B cell (primary cell): ENCODE measurements around the gene MAB21L3. TPM values are rescaled to one million over a fixed set of nuclear protein-coding genes. Genes with fewer than 3 reads are reported as not detected.

Experiments
- ATAC-seq: fragments of 200-7000 bp; cut with Tn5 transposase; one replicate; pipeline ENCODE4 v1.10.0; 2021; ENCODE audit warnings: low read depth, mild to moderate bottlenecking, moderate number of reproducible peaks, moderate library complexity
- CTCF ChIA-PET: fragments of 350-600 bp; sonication (Branson Sonifier 250); formaldehyde crosslinking; loops from one replicate; lab custom pipeline; 2021; ENCODE audit warnings: antibody characterized with exemption, inconsistent platforms; lab: Charles Lee
- POLR2A ChIA-PET: fragments of 350-600 bp; sonication (Branson Sonifier 250); formaldehyde crosslinking; loops from one replicate; lab custom pipeline; 2021; ENCODE audit warnings: antibody characterized with exemption; lab: Charles Lee
- DNase-seq: peaks from one replicate; pipeline ENCODE4 v3.0.0; 2013
- H2AFZ ChIP-seq: 2 replicates; pipeline ENCODE4 v1.6.1; 2012; ENCODE audit warnings: mild to moderate bottlenecking, low read depth, low read length; ENCODE audit not compliant: insufficient read depth, poor library complexity, severe bottlenecking
- H3K27ac ChIP-seq, 2 donors: 1 replicate in 1 of 2; 2 replicates in 1 of 2; pipeline ENCODE4 v1.5.1; 2012 to 2013; ENCODE audit warnings: low read length in 2 of 2, mild to moderate bottlenecking in 2 of 2, moderate library complexity in 1 of 2
- H3K27me3 ChIP-seq, 4 experiments: fragments of 200-600 bp in 1 of 4; sonication (generic) in 1 of 4; replicated peaks in 1 of 4; 1 replicate in 2 of 4; 2 replicates in 2 of 4; pipeline versions ENCODE4 v1.6.1 to v1.7.0; 2013 to 2016; ENCODE audit warnings: low read length in 3 of 4, mild to moderate bottlenecking in 2 of 4, mixed read lengths in 1 of 4, moderate library complexity in 1 of 4; ENCODE audit not compliant: insufficient read depth in 4 of 4, control insufficient read depth in 3 of 4; ENCODE audit errors: control extremely low read depth in 1 of 4
- H3K36me3 ChIP-seq, 2 experiments: replicated peaks in 1 of 2; 1 replicate in 1 of 2; 2 replicates in 1 of 2; pipeline versions ENCODE4 v1.6.1 to v1.7.1; 2013; ENCODE audit warnings: low read length in 1 of 2; ENCODE audit not compliant: insufficient read depth in 2 of 2, control insufficient read depth in 1 of 2; ENCODE audit errors: control extremely low read depth in 1 of 2, extremely low read depth in 1 of 2
- H3K4me1 ChIP-seq, 2 donors: fragments of 200-600 bp in 1 of 2; sonication (generic) in 1 of 2; 1 replicate in 1 of 2; 2 replicates in 1 of 2; pipeline versions ENCODE4 v1.5.1 to v1.6.1; 2013 to 2017; ENCODE audit warnings: low read length in 2 of 2; ENCODE audit not compliant: control insufficient read depth in 2 of 2, insufficient read depth in 2 of 2
- H3K4me2 ChIP-seq: replicated peaks from 2 replicates; pipeline ENCODE3; 2012; ENCODE audit warnings: mild to moderate bottlenecking, low read depth, low read length; ENCODE audit not compliant: poor library complexity, severe bottlenecking
- H3K4me3 ChIP-seq, 5 experiments: fragments of 200-600 bp in 1 of 5; sonication (generic) in 1 of 5; 1 replicate in 3 of 5; 2 replicates in 2 of 5; pipeline versions ENCODE4 v1.5.1 to v1.7.0; 2011 to 2016; ENCODE audit warnings: low read length in 4 of 5, mild to moderate bottlenecking in 4 of 5, low read depth in 2 of 5, control low read depth in 1 of 5, moderate library complexity in 1 of 5; ENCODE audit not compliant: insufficient read depth in 1 of 5; ENCODE audit errors: control extremely low read depth in 1 of 5, extremely low read depth in 1 of 5
- H3K79me2 ChIP-seq: fragments of 200-600 bp; sonication (generic); one replicate; pipeline ENCODE4 v1.6.0; 2016; ENCODE audit warnings: low read length; ENCODE audit not compliant: control insufficient read depth, insufficient read depth
- H3K9ac ChIP-seq: fragments of 200-600 bp; sonication (generic); 2 replicates; pipeline ENCODE4 v1.6.1; 2017; ENCODE audit warnings: mild to moderate bottlenecking, low read length, moderate library complexity
- H3K9me3 ChIP-seq, 3 donors: one replicate each; pipeline versions ENCODE4 v1.6.1 to v1.7.1; 2013; ENCODE audit warnings: low read length in 2 of 3; ENCODE audit not compliant: control insufficient read depth in 2 of 3, insufficient read depth in 1 of 3; ENCODE audit errors: control extremely low read depth in 1 of 3
- H4K20me1 ChIP-seq: 2 replicates; pipeline ENCODE4 v1.6.0; 2012; ENCODE audit warnings: mild to moderate bottlenecking, low read length; ENCODE audit not compliant: insufficient read depth, control insufficient read depth, poor library complexity, severe bottlenecking
- H3K27ac Mint-ChIP-seq: one replicate; pipeline ENCODE4 v1.8.0; 2021; ENCODE audit warnings: mixed read lengths
- H3K27me3 Mint-ChIP-seq: one replicate; pipeline ENCODE4 v1.8.0; 2021; ENCODE audit warnings: mixed read lengths
- H3K4me1 Mint-ChIP-seq: one replicate; pipeline ENCODE4 v1.8.0; 2021; ENCODE audit warnings: mixed read lengths
- H3K4me3 Mint-ChIP-seq: one replicate; pipeline ENCODE4 v1.8.0; 2021; ENCODE audit warnings: mixed read lengths
- H3K9me3 Mint-ChIP-seq: one replicate; pipeline ENCODE4 v1.8.0; 2022; ENCODE audit warnings: mixed read lengths; ENCODE audit not compliant: insufficient read depth
- EZH2 ChIP-seq: IDR thresholded peaks from 2 replicates; pipeline ENCODE4 v1.6.1; 2012; ENCODE audit warnings: borderline replicate concordance, low read depth, mild to moderate bottlenecking, moderate library complexity, low read length; ENCODE audit not compliant: insufficient read depth, poor library complexity, severe bottlenecking
- WGBS: methylation state at CpG from one replicate; pipeline ENCODE4 v1.1.5; 2013; ENCODE audit warnings: missing lambda C conversion rate; ENCODE audit not compliant: insufficient coverage; 5-methylcytosine and 5-hydroxymethylcytosine counted together
- intact Hi-C: fragments of 100-400 bp; cut with micrococcal nuclease; formaldehyde crosslinking; loops from one replicate; pipeline ENCODE4 v1.10.0; 2022
- polyA plus RNA-seq: library from polyadenylated mRNA; depleted of rRNA; stranded (reverse); fragments of >200 nt; gene quantifications from 2 replicates; pipeline ENCODE4 v1.2.3, GENCODE V29; 2012
- total RNA-seq, 2 donors: library from RNA; stranded (reverse); fragments of 120-200 nt in 1 of 2; gene quantifications; 1 replicate in 1 of 2; 2 replicates in 1 of 2; pipeline versions ENCODE4 v1.2.3 to v1.2.4, GENCODE V29; 2013 to 2022
- TF ChIP-seq, protein P1 (sequence below): fragments of 200-600 bp; IDR thresholded peaks from one replicate; pipeline ENCODE4 v1.8.0; 2022; ENCODE audit warnings: antibody characterized with exemption, mild to moderate bottlenecking

Gene MAB21L3
- total and polyA plus RNA-seq, 2 donors (not counting 1 experiment from before 2014, with no cell fraction given) = not detected

DNA sequence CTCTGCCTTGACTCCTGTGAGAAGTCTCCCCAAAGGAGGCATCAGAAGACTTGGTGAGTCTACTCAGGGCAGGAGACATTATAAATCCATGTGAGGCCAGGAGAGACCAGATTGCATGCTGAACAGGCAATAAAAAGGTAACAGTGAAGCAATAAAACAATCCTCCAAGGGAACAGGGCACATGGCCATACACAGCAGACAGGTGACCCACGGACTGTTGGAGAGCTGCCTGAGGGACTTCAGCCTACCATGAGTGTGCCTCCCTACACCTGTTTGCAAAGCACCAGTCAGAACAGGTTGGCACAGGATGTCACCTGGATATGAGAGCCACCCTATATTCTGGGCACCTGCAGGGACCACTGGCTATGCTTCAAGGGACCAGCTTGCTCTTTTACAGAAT is 67.6 kb downstream of the MAB21L3 start:
- DNase-seq = no peak
- H3K27ac Mint-ChIP-seq = no peak overlapping the region
- ATAC-seq = no peak
- H3K4me2 ChIP-seq = no peak overlapping the region
- H3K9me3 Mint-ChIP-seq = no peaks in the 10 kb centered on the region
- CTCF ChIA-PET = no interaction called here
- peaks cover 31% of the 10 kb centered on the region for H3K27me3 Mint-ChIP-seq
- H3K4me1 Mint-ChIP-seq = no peaks in the 10 kb centered on the region
- TF ChIP-seq EZH2 = no peak
- TF ChIP-seq, protein P1, sequence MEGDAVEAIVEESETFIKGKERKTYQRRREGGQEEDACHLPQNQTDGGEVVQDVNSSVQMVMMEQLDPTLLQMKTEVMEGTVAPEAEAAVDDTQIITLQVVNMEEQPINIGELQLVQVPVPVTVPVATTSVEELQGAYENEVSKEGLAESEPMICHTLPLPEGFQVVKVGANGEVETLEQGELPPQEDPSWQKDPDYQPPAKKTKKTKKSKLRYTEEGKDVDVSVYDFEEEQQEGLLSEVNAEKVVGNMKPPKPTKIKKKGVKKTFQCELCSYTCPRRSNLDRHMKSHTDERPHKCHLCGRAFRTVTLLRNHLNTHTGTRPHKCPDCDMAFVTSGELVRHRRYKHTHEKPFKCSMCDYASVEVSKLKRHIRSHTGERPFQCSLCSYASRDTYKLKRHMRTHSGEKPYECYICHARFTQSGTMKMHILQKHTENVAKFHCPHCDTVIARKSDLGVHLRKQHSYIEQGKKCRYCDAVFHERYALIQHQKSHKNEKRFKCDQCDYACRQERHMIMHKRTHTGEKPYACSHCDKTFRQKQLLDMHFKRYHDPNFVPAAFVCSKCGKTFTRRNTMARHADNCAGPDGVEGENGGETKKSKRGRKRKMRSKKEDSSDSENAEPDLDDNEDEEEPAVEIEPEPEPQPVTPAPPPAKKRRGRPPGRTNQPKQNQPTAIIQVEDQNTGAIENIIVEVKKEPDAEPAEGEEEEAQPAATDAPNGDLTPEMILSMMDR = no peak
- POLR2A ChIA-PET = no interaction called here
- H3K4me1 ChIP-seq = no peaks in the 10 kb centered on the region
- no peak overlapping the region for H3K4me3 Mint-ChIP-seq
- no peaks in the 10 kb centered on the region for H3K79me2 ChIP-seq
- H4K20me1 ChIP-seq = no peaks in the 10 kb centered on the region
- intact Hi-C loops = no loop called here
- H3K4me3 ChIP-seq = no peak overlapping the region
- H3K9me3 ChIP-seq = no peaks in the 10 kb centered on the region
- peaks cover 0 to 19% (median 2%) of the 10 kb centered on the region in 4 experiments for H3K27me3 ChIP-seq
- WGBS = 64% methylated on average over 1 of the region's 1 CpG
- H3K27ac ChIP-seq = no peak overlapping the region
- no peak overlapping the region for H3K9ac ChIP-seq
- H3K36me3 ChIP-seq = no peaks in the 10 kb centered on the region
- no peak overlapping the region for H2AFZ ChIP-seq

DNA sequence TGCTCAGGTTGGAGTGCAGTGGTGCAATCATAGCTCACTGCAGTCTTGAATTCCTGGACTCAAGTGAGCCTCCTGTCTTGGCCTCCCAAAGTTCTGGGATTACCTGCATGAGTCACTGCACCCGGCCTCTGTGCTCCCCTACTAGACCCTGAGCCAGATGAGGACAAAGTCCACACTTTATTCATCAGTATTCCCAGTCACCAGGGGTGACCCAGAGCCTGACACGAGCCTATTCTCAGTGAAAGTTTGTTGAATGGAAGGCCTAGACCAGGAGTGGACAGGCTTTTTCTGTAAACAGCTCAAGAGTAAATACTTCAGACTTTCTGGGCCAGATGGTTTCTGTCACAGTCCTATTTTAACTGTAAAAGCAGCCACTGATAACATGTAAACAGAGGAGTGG is 68.2 kb downstream of the MAB21L3 start:
- no peak for ATAC-seq
- Histone ChIP-seq H3K9ac (no peak overlapping the region), H3K27ac (no peak overlapping the region), H3K27me3 (peaks cover 0 to 17% (median 2%) of the 10 kb centered on the region in 4 experiments), H3K79me2 (no peaks in the 10 kb centered on the region), H3K36me3 (no peaks in the 10 kb centered on the region), H4K20me1 (no peaks in the 10 kb centered on the region), H3K4me2 (no peak overlapping the region), H3K4me3 (no peak overlapping the region), H3K9me3 (no peaks in the 10 kb centered on the region), H3K4me1 (no peaks in the 10 kb centered on the region), H2AFZ (no peak overlapping the region)
- TF ChIP-seq, protein P1 = no peak
- no peak for TF ChIP-seq EZH2
- WGBS = 80% methylated on average over 1 of the region's 2 CpGs
- no peak overlapping the region for H3K4me3 Mint-ChIP-seq
- no peak overlapping the region for H3K27ac Mint-ChIP-seq
- intact Hi-C loops = no loop called here
- ChIA-PET POLR2A (no interaction called here), CTCF (no interaction called here)
- peaks cover 37% of the 10 kb centered on the region for H3K27me3 Mint-ChIP-seq
- no peak for DNase-seq
- no peaks in the 10 kb centered on the region for H3K9me3 Mint-ChIP-seq
- no peaks in the 10 kb centered on the region for H3K4me1 Mint-ChIP-seq
